Measurements from ENCODE around the gene FAM53B. TPM values are rescaled to one million over a fixed set of nuclear protein-coding genes. Genes with fewer than 3 reads are reported as not detected.

FAM53B gene
- total and polyA plus RNA-seq, 4 experiments from 2014 or later: 7.3 to 60.7 (median 49.9) TPM

GRCh38 chr10:124689911-124690498, 54.2 kb downstream of the FAM53B start:
- ChIA-PET CTCF (ENCODE audit: partially characterized antibody) (interaction anchor here (1.2 to 12.2 kb wide), 11 partner anchors 10 to 59 kb away, joined by 3 to 120 read pairs (median 14); no protein-coding TSS in a partner anchor), POLR2A (ENCODE audit: partially characterized antibody) (interaction anchor here (1.1 to 7.8 kb wide), 15 partner anchors 8 to 63 kb away, joined by 3 to 85 read pairs (median 16); no protein-coding TSS in a partner anchor)
- no peak overlapping the region for H3K4me3 ChIP-seq (ENCODE audit: low read length in 2 of 2)
- H3K9me3 ChIP-seq (ENCODE audit: control insufficient read depth in 1 of 2, low read length in 2 of 2): no peaks in the 10 kb centered on the region
- intact Hi-C loops (cut with micrococcal nuclease): loop anchor here (2.0 kb wide), 1 partner anchor 13 kb away; no protein-coding TSS in a partner anchor
- H3K27me3 Mint-ChIP-seq: no peaks in the 10 kb centered on the region
- H3K36me3 ChIP-seq (ENCODE audit: insufficient read depth, low read length): peaks cover 12% of the 10 kb centered on the region
- peak overlapping the region in 2 of 8 donors; percentile 31 to 51 for H3K4me3 Mint-ChIP-seq
- peak overlapping the region in 5 of 7 donors; percentile 36 to 94 (median 91) for H3K27ac Mint-ChIP-seq
- H3K36me3 Mint-ChIP-seq: peaks cover 36 to 47% of the 10 kb centered on the region in 2 donors
- peaks cover 95% of the 10 kb centered on the region for H3K4me1 ChIP-seq (ENCODE audit: insufficient read depth, low read length)
- H3K27me3 ChIP-seq (ENCODE audit: insufficient read depth, low read length): no peaks in the 10 kb centered on the region
- H3K4me1 Mint-ChIP-seq: peaks cover 58 to 94% (median 80%) of the 10 kb centered on the region in 4 donors
- peak overlapping the region; percentile 42 for H3K27ac ChIP-seq (ENCODE audit: low read depth, low read length)
- no peaks in the 10 kb centered on the region for H3K9me3 Mint-ChIP-seq
- DNase-seq: peak in 1 of 5 donors; percentile 19

- DNase-seq: peak; percentile 50 to 81 (median 52)
- ChIA-PET CTCF (ENCODE audit: partially characterized antibody) (interaction anchor here (1.0 to 12.2 kb wide), 18 partner anchors 8 to 62 kb away, joined by 3 to 120 read pairs (median 7); no protein-coding TSS in a partner anchor), POLR2A (ENCODE audit: partially characterized antibody) (interaction anchor here (0.7 to 7.8 kb wide), 32 partner anchors 8 to 77 kb away, joined by 3 to 85 read pairs (median 5); no protein-coding TSS in a partner anchor)
- peak overlapping the region; percentile 42 for H3K27ac ChIP-seq (ENCODE audit: low read depth, low read length)
- Mint-ChIP-seq H3K27me3 (no peaks in the 10 kb centered on the region), H3K4me3 (peak overlapping the region in 7 of 8 donors; percentile 9 to 88 (median 76)), H3K4me1 (peaks cover 59 to 94% (median 79%) of the 10 kb centered on the region in 4 donors), H3K9me3 (no peaks in the 10 kb centered on the region), H3K36me3 (peaks cover 29 to 45% of the 10 kb centered on the region in 2 donors), H3K27ac (peak overlapping the region; percentile 87 to 98 (median 91))
- no peaks in the 10 kb centered on the region for H3K27me3 ChIP-seq (ENCODE audit: insufficient read depth, low read length)
- intact Hi-C loops (cut with micrococcal nuclease): loop anchor here (1.0 to 2.0 kb wide), 2 partner anchors 7 to 14 kb away; no protein-coding TSS in a partner anchor
- peaks cover 10% of the 10 kb centered on the region for H3K36me3 ChIP-seq (ENCODE audit: insufficient read depth, low read length)
- H3K4me3 ChIP-seq (ENCODE audit: low read length in 2 of 2): no peak overlapping the region
- H3K9me3 ChIP-seq (ENCODE audit: control insufficient read depth in 1 of 2, low read length in 2 of 2): no peaks in the 10 kb centered on the region
- H3K4me1 ChIP-seq (ENCODE audit: insufficient read depth, low read length): peaks cover 95% of the 10 kb centered on the region
These were observed 55.1 kb downstream of the FAM53B start for GRCh38 chr10:124688889-124689670.

- Histone ChIP-seq H3K27me3 (ENCODE audit: insufficient read depth, low read length) (no peaks in the 10 kb centered on the region), H3K4me1 (ENCODE audit: insufficient read depth, low read length) (peaks cover 95% of the 10 kb centered on the region), H3K36me3 (ENCODE audit: insufficient read depth, low read length) (peaks cover 3% of the 10 kb centered on the region), H3K4me3 (ENCODE audit: low read length in 2 of 2) (no peak overlapping the region), H3K9me3 (ENCODE audit: control insufficient read depth in 1 of 2, low read length in 2 of 2) (no peaks in the 10 kb centered on the region), H3K27ac (ENCODE audit: low read depth, low read length) (peak overlapping the region; percentile 42)
- DNase-seq: no peak
- H3K4me1 Mint-ChIP-seq: peaks cover 59 to 94% (median 79%) of the 10 kb centered on the region in 4 donors
- POLR2A ChIA-PET (ENCODE audit: partially characterized antibody): interaction anchor here (0.8 to 7.8 kb wide), 27 partner anchors 9 to 76 kb away, joined by 3 to 85 read pairs (median 5); no protein-coding TSS in a partner anchor
- CTCF ChIA-PET (ENCODE audit: partially characterized antibody): interaction anchor here (0.8 to 12.2 kb wide), 19 partner anchors 9 to 61 kb away, joined by 3 to 120 read pairs (median 7); no protein-coding TSS in a partner anchor
- intact Hi-C loops (cut with micrococcal nuclease): loop anchor here (1.0 to 2.0 kb wide), 2 partner anchors 8 to 14 kb away; no protein-coding TSS in a partner anchor
- H3K9me3 Mint-ChIP-seq: no peaks in the 10 kb centered on the region
- H3K36me3 Mint-ChIP-seq: peaks cover 22 to 41% of the 10 kb centered on the region in 2 donors
- no peaks in the 10 kb centered on the region for H3K27me3 Mint-ChIP-seq
- peak overlapping the region; percentile 48 to 98 (median 91) for H3K27ac Mint-ChIP-seq
- H3K4me3 Mint-ChIP-seq: peak overlapping the region in 2 of 8 donors; percentile 80 to 88
These were observed 55.8 kb downstream of the FAM53B start for GRCh38 chr10:124688386-124688785.

GRCh38 chr10:124686707-124687376, 57.3 kb downstream of the FAM53B start:
- POLR2A ChIA-PET (ENCODE audit: partially characterized antibody): interaction anchor here (0.7 to 7.8 kb wide), 13 partner anchors 8 to 54 kb away, joined by 3 to 85 read pairs (median 15); no protein-coding TSS in a partner anchor
- H3K36me3 Mint-ChIP-seq: peaks cover 25 to 41% of the 10 kb centered on the region in 2 donors
- intact Hi-C loops (cut with micrococcal nuclease): no loop called here

GRCh38 chr10:124685261-124685660, 58.9 kb downstream of the FAM53B start:
- Histone ChIP-seq H3K27ac (ENCODE audit: low read depth, low read length) (peak overlapping the region; percentile 5), H3K4me3 (ENCODE audit: low read length in 2 of 2) (no peak overlapping the region), H3K36me3 (ENCODE audit: insufficient read depth, low read length) (peaks cover 20% of the 10 kb centered on the region), H3K27me3 (ENCODE audit: insufficient read depth, low read length) (no peaks in the 10 kb centered on the region), H3K4me1 (ENCODE audit: insufficient read depth, low read length) (peaks cover 96% of the 10 kb centered on the region), H3K9me3 (ENCODE audit: control insufficient read depth in 1 of 2, low read length in 2 of 2) (no peaks in the 10 kb centered on the region)
- intact Hi-C loops (cut with micrococcal nuclease): no loop called here
- peaks cover 35 to 49% of the 10 kb centered on the region in 2 donors for H3K36me3 Mint-ChIP-seq
- H3K4me1 Mint-ChIP-seq: peaks cover 67 to 99% (median 85%) of the 10 kb centered on the region in 4 donors
- DNase-seq: peak in 1 of 5 donors; percentile 23
- CTCF ChIA-PET (ENCODE audit: partially characterized antibody): interaction anchor here (2.4 to 12.2 kb wide), 5 partner anchors 11 to 37 kb away, joined by 5 to 120 read pairs (median 50); no protein-coding TSS in a partner anchor
- H3K9me3 Mint-ChIP-seq: no peaks in the 10 kb centered on the region
- H3K27ac Mint-ChIP-seq: peak overlapping the region; percentile 20 to 87 (median 58)
- POLR2A ChIA-PET (ENCODE audit: partially characterized antibody): interaction anchor here (1.5 to 7.8 kb wide), 12 partner anchors 7 to 56 kb away, joined by 4 to 85 read pairs (median 10); no protein-coding TSS in a partner anchor
- peak overlapping the region in 3 of 8 donors; percentile 25 to 52 (median 47) for H3K4me3 Mint-ChIP-seq
- H3K27me3 Mint-ChIP-seq: no peaks in the 10 kb centered on the region

More at GRCh38 chr10:124686707-124687376, 57.3 kb downstream of the FAM53B start:
- DNase-seq: no peak
- H3K36me3 ChIP-seq (ENCODE audit: insufficient read depth, low read length): peaks cover 5% of the 10 kb centered on the region
- Mint-ChIP-seq H3K4me3 (peak overlapping the region in 2 of 8 donors; percentile 12 to 45), H3K27ac (peak overlapping the region in 6 of 7 donors; percentile 8 to 87 (median 74)), H3K27me3 (no peaks in the 10 kb centered on the region), H3K9me3 (no peaks in the 10 kb centered on the region), H3K4me1 (peaks cover 67 to 96% (median 85%) of the 10 kb centered on the region in 4 donors)
- CTCF ChIA-PET (ENCODE audit: partially characterized antibody): interaction anchor here (2.1 to 12.2 kb wide), 7 partner anchors 10 to 54 kb away, joined by 7 to 120 read pairs (median 42); no protein-coding TSS in a partner anchor
- peak overlapping the region; percentile 5 for H3K27ac ChIP-seq (ENCODE audit: low read depth, low read length)
- peaks cover 99% of the 10 kb centered on the region for H3K4me1 ChIP-seq (ENCODE audit: insufficient read depth, low read length)
- H3K4me3 ChIP-seq (ENCODE audit: low read length in 2 of 2): no peak overlapping the region
- no peaks in the 10 kb centered on the region for H3K9me3 ChIP-seq (ENCODE audit: control insufficient read depth in 1 of 2, low read length in 2 of 2)
- H3K27me3 ChIP-seq (ENCODE audit: insufficient read depth, low read length): no peaks in the 10 kb centered on the region

GRCh38 chr10:124683814-124684213, 60.4 kb downstream of the FAM53B start:
- Histone ChIP-seq H3K27ac (ENCODE audit: low read depth, low read length) (peak overlapping the region; percentile 25), H3K4me3 (ENCODE audit: low read length in 2 of 2) (no peak overlapping the region), H3K9me3 (ENCODE audit: control insufficient read depth in 1 of 2, low read length in 2 of 2) (no peaks in the 10 kb centered on the region), H3K4me1 (ENCODE audit: insufficient read depth, low read length) (peaks cover 96% of the 10 kb centered on the region), H3K36me3 (ENCODE audit: insufficient read depth, low read length) (peaks cover 23% of the 10 kb centered on the region), H3K27me3 (ENCODE audit: insufficient read depth, low read length) (no peaks in the 10 kb centered on the region)
- Mint-ChIP-seq H3K27me3 (no peaks in the 10 kb centered on the region), H3K4me3 (peak overlapping the region in 6 of 8 donors; percentile 17 to 83 (median 52)), H3K9me3 (no peaks in the 10 kb centered on the region), H3K36me3 (peaks cover 35 to 47% of the 10 kb centered on the region in 2 donors), H3K27ac (peak overlapping the region; percentile 58 to 92 (median 87)), H3K4me1 (peaks cover 67 to 99% (median 85%) of the 10 kb centered on the region in 4 donors)
- intact Hi-C loops (cut with micrococcal nuclease): no loop called here
- peak in 1 of 5 donors; percentile 31 for DNase-seq
- POLR2A ChIA-PET (ENCODE audit: partially characterized antibody): interaction anchor here (0.6 to 7.8 kb wide), 15 partner anchors 9 to 58 kb away, joined by 3 to 85 read pairs (median 8); no protein-coding TSS in a partner anchor
- CTCF ChIA-PET (ENCODE audit: partially characterized antibody): interaction anchor here (1.1 to 12.2 kb wide), 8 partner anchors 13 to 143 kb away, joined by 3 to 120 read pairs (median 9); no protein-coding TSS in a partner anchor

Data from CD4-positive, alpha-beta memory T cell (primary cell).